ENCODE measurements around the gene IGFBP1. TPM values are rescaled to one million over a fixed set of nuclear protein-coding genes. Genes with fewer than 3 reads are reported as not detected.
A peak's percentile ranks its signal among the peaks of the same experiment; 100 is the strongest.

The IGFBP1 gene
- total and polyA plus RNA-seq, 2 of the 13 experiments (the other 11 are each of a cell fraction or from before 2014, with no cell fraction given): 5.4 to 885 TPM

- no TSS peak for BruUV-seq (replicated peaks)
- ChIA-PET CTCF (ENCODE audit: low intra/inter-chr PET ratio, low total read pairs) (no interaction called here), POLR2A (interaction anchor here (1.0 kb wide), 1 partner anchor 18 kb away, joined by 3 read pairs; no protein-coding TSS in a partner anchor)
- H3K27me3 ChIP-seq (ENCODE audit: control insufficient read depth in 1 of 2, insufficient read depth in 2 of 2, low read length in 2 of 2): no peaks in the 10 kb centered on the region; a peak in 1 of 5 replicates
- H3K36me3 ChIP-seq (replicated peaks in 1 of 2; ENCODE audit: control insufficient read depth in 1 of 2, insufficient read depth in 2 of 2, low read length in 2 of 2): no peaks in the 10 kb centered on the region
- no peak overlapping the region for H2AFZ ChIP-seq (ENCODE audit: low read length)
- H3K9ac ChIP-seq (ENCODE audit: insufficient read depth, low read depth, low read length): no peak overlapping the region
- in situ Hi-C loops (cut with HindIII; ENCODE audit: extremely low pct_ligation_motif_present, low pct_unique_long_range_greater_than_20kb): loop anchor here (10.0 kb wide), 1 partner anchor 1273 kb away; no protein-coding TSS in a partner anchor
- no peaks in the 10 kb centered on the region for H3K9me3 ChIP-seq (ENCODE audit: low read length)
- H3K27ac ChIP-seq (ENCODE audit: extremely low read length, insufficient read depth, low read length): no peak overlapping the region
- intact Hi-C loops (cut with micrococcal nuclease; ENCODE audit: unreplicated experiment): no loop called here
- WGBS (ENCODE audit: low lambda C conversion rate): 49% methylated on average over 9 of the region's 9 CpGs
- no peak for TF ChIP-seq CREBL2 (CRISPR knock-in tag; IDR thresholded peaks at IDR 0.05; ENCODE audit: borderline replicate concordance)
- no peak for TF ChIP-seq ZFP91 (CRISPR knock-in tag; IDR thresholded peaks at IDR 0.05; ENCODE audit: borderline replicate concordance)
- 0 out of 4 replicates have a peak, but pooled peaks of 1 of the 2 experiments have one; percentile 3 for TF ChIP-seq POLR2A (IDR thresholded peaks at IDR 0.05; ENCODE audit: insufficient read depth in 1 of 2, low read depth in 2 of 2, low read length in 2 of 2)
- peak; percentile 46 for TF ChIP-seq CTCF (CRISPR knock-in tag; IDR thresholded peaks at IDR 0.05)
- no peak for TF ChIP-seq FOXO4 (CRISPR knock-in tag; conservative IDR thresholded peaks at IDR 0.05)
- TF ChIP-seq ZNF577 (CRISPR knock-in tag; IDR thresholded peaks at IDR 0.05; ENCODE audit: borderline replicate concordance, low read depth): no peak
- 0 out of 2 replicates have a peak, but pooled peaks have one; percentile 20 for TF ChIP-seq ERF (CRISPR knock-in tag; IDR thresholded peaks at IDR 0.05)
- peak; percentile 31; the same call in 1 of the 2 replicates for TF ChIP-seq STAG1 (CRISPR knock-in tag; IDR thresholded peaks at IDR 0.05)
- no peak overlapping the region for H3K4me3 ChIP-seq (replicated peaks in 1 of 3; ENCODE audit: insufficient read depth in 1 of 3, low read depth in 2 of 3, low read length in 3 of 3)
- no peaks in the 10 kb centered on the region for H3K4me1 ChIP-seq (ENCODE audit: insufficient read depth, low read length)
- no peaks in the 10 kb centered on the region for H4K20me1 ChIP-seq (ENCODE audit: insufficient read depth, low read length)
- no peaks in the 10 kb centered on the region for H3K79me2 ChIP-seq (ENCODE audit: insufficient read depth, low read length)
- FAIRE-seq (no peak), ATAC-seq (peak; percentile 56), DNase-seq (ENCODE audit: low spot score) (no peak)
- H3K4me2 ChIP-seq (ENCODE audit: low read depth, low read length): no peak overlapping the region
Measured at GRCh38 chr7:45911311-45911710, 23.0 kb downstream of the IGFBP1 start.

All from HepG2 (cell line).